Uterus (tissue), 4 donors: ENCODE data around the gene MAP3K20. TPM values are rescaled to one million over a fixed set of nuclear protein-coding genes. Genes with fewer than 3 reads are reported as not detected.

Experiments
- DNase-seq, 2 donors: peaks; one replicate each; pipeline ENCODE4 v3.0.0-alpha.2; 2019 to 2020
- H3K27ac ChIP-seq, 2 donors: fragments of 200-600 bp; sonication (generic); 1 replicate in 1 of 2; 2 replicates in 1 of 2; pipeline ENCODE4 v1.5.1; 2016 to 2018
- H3K27me3 ChIP-seq, 2 donors: fragments of 200-600 bp; sonication (generic); one replicate each; pipeline ENCODE4 v1.5.1; 2018 to 2019; ENCODE audit warnings: control low read depth in 1 of 2
- H3K36me3 ChIP-seq, 2 donors: fragments of 200-600 bp; sonication (generic); one replicate each; pipeline ENCODE4 v1.5.1; 2019; ENCODE audit warnings: control low read depth in 1 of 2
- H3K4me1 ChIP-seq, 2 donors: fragments of 200-600 bp; sonication (generic); one replicate each; pipeline ENCODE4 v1.5.1; 2018 to 2019; ENCODE audit warnings: control low read depth in 1 of 2
- H3K4me3 ChIP-seq, 2 donors: fragments of 200-600 bp; sonication (generic); 1 replicate in 1 of 2; 2 replicates in 1 of 2; pipeline ENCODE4 v1.5.1; 2018 to 2019; ENCODE audit warnings: mild to moderate bottlenecking in 1 of 2
- H3K9me3 ChIP-seq, 2 donors: fragments of 200-600 bp; sonication (generic); one replicate each; pipeline ENCODE4 v1.5.1; 2019; ENCODE audit warnings: control low read depth in 1 of 2
- POLR2A ChIP-seq, 2 donors: fragments of 450-650 bp; IDR thresholded peaks; one replicate each; pipeline ENCODE4 v1.6.1; 2016; ENCODE audit warnings: antibody characterized with exemption in 2 of 2, mild to moderate bottlenecking in 1 of 2, moderate library complexity in 1 of 2
- intact Hi-C: fragments of 100-400 bp; cut with DNase I; formaldehyde crosslinking; loops from one replicate; pipeline ENCODE4 v1.15.1; 2023; ENCODE audit warnings: low total_unique reads
- total RNA-seq, 4 donors: library from RNA; depleted of rRNA in 3 of 4; stranded (reverse); fragments of >200 nt in 3 of 4; gene quantifications; one replicate each; pipeline versions ENCODE4 v1.1.0 to v1.2.4, GENCODE V29; 2014 to 2023
- TF ChIP-seq, protein P1 (sequence below), 4 experiments: fragments of 200-600 bp in 2 of 4; fragments of 450-650 bp in 2 of 4; sonication (generic) in 2 of 4; IDR thresholded peaks; one replicate each; pipeline ENCODE4 v1.5.1; 2016 to 2019; ENCODE audit warnings: antibody characterized with exemption in 4 of 4, mild to moderate bottlenecking in 2 of 4, moderate library complexity in 1 of 4
- donor health status: DM: yes; HTN: yes; CAD: no.

Gene MAP3K20
- total RNA-seq, 4 donors from 2014 or later = 47.6 to 183 (median 124) TPM

DNA sequence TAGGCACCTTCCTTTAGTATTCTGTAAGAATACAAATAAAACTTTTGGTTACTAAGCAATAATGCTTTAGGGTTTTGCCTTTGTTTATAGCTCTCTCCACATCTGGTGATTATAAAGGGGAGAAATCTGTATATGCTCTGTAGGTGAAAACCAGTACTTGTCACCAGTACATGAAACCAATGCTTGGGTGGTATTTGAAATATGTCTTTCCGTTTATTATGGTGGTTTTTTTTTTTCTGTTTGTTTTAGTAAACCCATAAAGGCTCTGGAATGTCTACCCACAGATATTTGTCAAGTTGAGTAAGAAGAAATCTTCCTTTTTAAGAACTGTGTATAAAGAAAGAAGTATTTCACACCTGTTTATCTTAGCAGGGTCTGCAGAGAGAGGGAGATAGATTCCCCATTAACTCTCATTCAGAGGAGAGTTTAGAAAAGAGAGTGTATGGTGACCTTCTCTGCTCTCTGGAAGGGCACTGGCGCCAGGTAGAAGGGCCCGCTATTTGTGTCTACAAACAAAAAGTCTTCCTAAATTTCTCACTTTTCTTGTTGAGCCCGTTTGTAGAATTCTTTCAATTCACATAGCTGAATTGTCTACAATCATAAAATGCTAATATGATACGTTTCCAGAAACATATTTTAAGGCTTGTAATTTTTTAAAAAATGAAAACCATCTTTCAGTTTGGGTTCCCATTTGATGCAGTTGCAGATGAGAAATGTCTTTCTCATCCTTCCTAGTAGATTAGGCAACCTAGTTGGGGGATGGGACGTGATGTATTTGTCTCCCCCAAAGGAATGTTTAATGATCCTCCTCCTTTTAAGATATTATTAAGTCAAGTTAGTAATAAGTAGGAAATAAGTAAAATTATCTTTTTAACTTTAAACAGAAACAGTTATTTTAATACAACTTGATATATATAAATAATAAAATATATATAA, 33.9 kb downstream of the MAP3K20 start:
- Histone ChIP-seq H3K9me3 (no peaks in the 10 kb centered on the region), H3K4me1 (no peaks in the 10 kb centered on the region), H3K4me3 (no peak overlapping the region), H3K36me3 (no peaks in the 10 kb centered on the region), H3K27me3 (no peaks in the 10 kb centered on the region), H3K27ac (peak overlapping the region; percentile 42 to 63)
- no peak for DNase-seq
- no peak for TF ChIP-seq POLR2A (IDR thresholded peaks at IDR 0.05)
- TF ChIP-seq, protein P1, sequence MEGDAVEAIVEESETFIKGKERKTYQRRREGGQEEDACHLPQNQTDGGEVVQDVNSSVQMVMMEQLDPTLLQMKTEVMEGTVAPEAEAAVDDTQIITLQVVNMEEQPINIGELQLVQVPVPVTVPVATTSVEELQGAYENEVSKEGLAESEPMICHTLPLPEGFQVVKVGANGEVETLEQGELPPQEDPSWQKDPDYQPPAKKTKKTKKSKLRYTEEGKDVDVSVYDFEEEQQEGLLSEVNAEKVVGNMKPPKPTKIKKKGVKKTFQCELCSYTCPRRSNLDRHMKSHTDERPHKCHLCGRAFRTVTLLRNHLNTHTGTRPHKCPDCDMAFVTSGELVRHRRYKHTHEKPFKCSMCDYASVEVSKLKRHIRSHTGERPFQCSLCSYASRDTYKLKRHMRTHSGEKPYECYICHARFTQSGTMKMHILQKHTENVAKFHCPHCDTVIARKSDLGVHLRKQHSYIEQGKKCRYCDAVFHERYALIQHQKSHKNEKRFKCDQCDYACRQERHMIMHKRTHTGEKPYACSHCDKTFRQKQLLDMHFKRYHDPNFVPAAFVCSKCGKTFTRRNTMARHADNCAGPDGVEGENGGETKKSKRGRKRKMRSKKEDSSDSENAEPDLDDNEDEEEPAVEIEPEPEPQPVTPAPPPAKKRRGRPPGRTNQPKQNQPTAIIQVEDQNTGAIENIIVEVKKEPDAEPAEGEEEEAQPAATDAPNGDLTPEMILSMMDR (IDR thresholded peaks at IDR 0.05) = no peak
- intact Hi-C loops = no loop called here

DNA sequence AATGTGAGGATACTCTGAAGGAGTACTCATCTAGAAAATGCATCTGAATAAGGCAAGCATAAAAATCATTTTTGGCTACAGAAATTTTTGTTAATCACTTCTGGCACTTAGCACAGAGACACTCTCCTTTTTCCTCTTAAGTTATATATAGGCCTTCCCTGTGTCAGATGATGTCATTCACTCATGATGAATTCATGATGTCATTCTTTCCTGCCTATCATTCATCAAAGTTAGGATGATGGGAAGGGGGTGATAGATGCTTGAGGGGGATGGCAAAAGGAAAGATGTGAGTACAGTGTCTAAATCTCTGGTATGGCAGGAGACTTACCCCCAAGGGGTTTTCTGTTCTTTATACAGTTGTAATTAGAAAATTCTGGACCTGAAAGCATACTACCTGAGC, 42.0 kb downstream of the MAP3K20 start:
- no peak for TF ChIP-seq POLR2A (IDR thresholded peaks at IDR 0.05)
- TF ChIP-seq, protein P1 (IDR thresholded peaks at IDR 0.05) = no peak
- Histone ChIP-seq H3K27ac (no peak overlapping the region), H3K9me3 (no peaks in the 10 kb centered on the region), H3K4me1 (no peaks in the 10 kb centered on the region), H3K27me3 (no peaks in the 10 kb centered on the region), H3K4me3 (no peak overlapping the region), H3K36me3 (no peaks in the 10 kb centered on the region)
- intact Hi-C loops = no loop called here
- no peak for DNase-seq

DNA sequence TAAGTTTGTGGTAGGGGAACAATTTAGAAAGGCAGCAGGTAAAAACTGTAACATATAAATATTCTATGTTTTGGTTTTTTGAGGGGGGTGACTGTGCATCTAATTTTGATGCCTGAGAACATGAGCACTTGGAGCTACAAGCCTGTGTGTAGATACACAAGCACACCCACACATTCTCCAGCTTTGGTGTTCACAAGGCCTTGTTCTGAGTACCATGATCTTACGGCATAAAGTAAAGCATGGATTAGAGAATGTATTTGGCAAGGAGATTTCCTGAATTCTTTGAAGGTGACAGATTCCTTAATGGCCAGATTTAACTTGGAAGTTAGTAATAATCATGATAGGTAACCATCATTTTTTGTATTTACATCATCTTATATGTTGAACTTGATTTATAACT, 42.7 kb downstream of the MAP3K20 start:
- DNase-seq = no peak

DNA sequence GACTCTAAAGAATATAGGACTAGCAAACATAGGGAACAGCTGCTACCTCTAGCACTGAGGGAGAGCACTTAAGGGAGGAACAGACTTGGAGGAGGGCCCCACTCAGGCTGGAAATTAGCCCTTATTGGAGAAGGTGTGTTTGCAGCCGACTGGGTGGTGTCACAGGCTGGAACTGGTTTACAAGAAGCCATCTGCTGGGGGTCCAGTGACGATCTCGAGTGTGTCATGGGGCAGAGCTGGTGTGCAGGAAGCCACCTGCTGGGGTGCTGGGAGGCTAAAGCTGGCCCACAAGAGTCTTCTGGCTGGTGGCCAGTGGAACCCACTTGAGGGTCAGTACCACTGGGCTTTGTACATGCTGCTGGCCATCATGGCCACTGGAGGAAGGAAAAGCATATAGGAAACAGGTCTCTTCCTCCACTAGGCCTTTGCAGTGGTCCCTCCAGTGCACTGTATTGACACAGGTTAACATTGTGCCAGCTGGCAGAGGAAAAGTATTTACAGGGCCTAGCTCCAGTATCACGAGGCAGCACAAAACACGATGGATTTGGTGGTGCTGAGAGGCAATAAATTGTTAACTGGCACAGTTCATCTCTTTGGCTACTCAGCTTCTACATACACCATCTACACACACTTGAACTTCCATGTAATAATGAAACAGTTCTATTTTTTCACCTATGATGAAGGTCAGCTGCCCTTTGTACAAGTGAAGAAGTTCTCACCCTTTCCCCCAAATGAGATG, 43.6 kb downstream of the MAP3K20 start:
- peak overlapping the region in 1 of 2 donors; percentile 24 for H3K27ac ChIP-seq
- H3K4me1 ChIP-seq = peaks cover 0 to under 1% of the 10 kb centered on the region in 2 donors

More for the DNA sequence above, 42.7 kb downstream of the MAP3K20 start:
- intact Hi-C loops = no loop called here
- TF ChIP-seq POLR2A (IDR thresholded peaks at IDR 0.05) = no peak
- TF ChIP-seq, protein P1 (IDR thresholded peaks at IDR 0.05) = no peak
- Histone ChIP-seq H3K27ac (no peak overlapping the region), H3K36me3 (no peaks in the 10 kb centered on the region), H3K4me3 (no peak overlapping the region), H3K27me3 (no peaks in the 10 kb centered on the region), H3K4me1 (no peaks in the 10 kb centered on the region), H3K9me3 (no peaks in the 10 kb centered on the region)

More for the DNA sequence above, 43.6 kb downstream of the MAP3K20 start:
- no peaks in the 10 kb centered on the region for H3K27me3 ChIP-seq
- no peaks in the 10 kb centered on the region for H3K9me3 ChIP-seq
- no peak overlapping the region for H3K4me3 ChIP-seq
- DNase-seq = peak; percentile 18 to 40
- H3K36me3 ChIP-seq = no peaks in the 10 kb centered on the region
- TF ChIP-seq, protein P1 (IDR thresholded peaks at IDR 0.05) = no peak
- TF ChIP-seq POLR2A (IDR thresholded peaks at IDR 0.05) = no peak
- intact Hi-C loops = no loop called here
